ENCODE data around the gene INSC. TPM values are rescaled to one million over a fixed set of nuclear protein-coding genes. Genes with fewer than 3 reads are reported as not detected.

Gene INSC
- total RNA-seq, 2 donors from 2014 or later, result 0.87 to 2.0 TPM

- Histone ChIP-seq H3K4me1 (replicated peaks) (no peaks in the 10 kb centered on the region), H3K9me3 (no peaks in the 10 kb centered on the region), H3K4me3 (no peak overlapping the region), H3K36me3 (no peaks in the 10 kb centered on the region), H3K27me3 (replicated peaks; ENCODE audit: insufficient read depth) (no peaks in the 10 kb centered on the region), H3K27ac (no peak overlapping the region)
- DNase-seq (ENCODE audit: low spot score), result no peak
- intact Hi-C loops (cut with DNase I), result no loop called here
- TF ChIP-seq, protein P1, sequence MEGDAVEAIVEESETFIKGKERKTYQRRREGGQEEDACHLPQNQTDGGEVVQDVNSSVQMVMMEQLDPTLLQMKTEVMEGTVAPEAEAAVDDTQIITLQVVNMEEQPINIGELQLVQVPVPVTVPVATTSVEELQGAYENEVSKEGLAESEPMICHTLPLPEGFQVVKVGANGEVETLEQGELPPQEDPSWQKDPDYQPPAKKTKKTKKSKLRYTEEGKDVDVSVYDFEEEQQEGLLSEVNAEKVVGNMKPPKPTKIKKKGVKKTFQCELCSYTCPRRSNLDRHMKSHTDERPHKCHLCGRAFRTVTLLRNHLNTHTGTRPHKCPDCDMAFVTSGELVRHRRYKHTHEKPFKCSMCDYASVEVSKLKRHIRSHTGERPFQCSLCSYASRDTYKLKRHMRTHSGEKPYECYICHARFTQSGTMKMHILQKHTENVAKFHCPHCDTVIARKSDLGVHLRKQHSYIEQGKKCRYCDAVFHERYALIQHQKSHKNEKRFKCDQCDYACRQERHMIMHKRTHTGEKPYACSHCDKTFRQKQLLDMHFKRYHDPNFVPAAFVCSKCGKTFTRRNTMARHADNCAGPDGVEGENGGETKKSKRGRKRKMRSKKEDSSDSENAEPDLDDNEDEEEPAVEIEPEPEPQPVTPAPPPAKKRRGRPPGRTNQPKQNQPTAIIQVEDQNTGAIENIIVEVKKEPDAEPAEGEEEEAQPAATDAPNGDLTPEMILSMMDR (IDR thresholded peaks at IDR 0.05), result no peak
- TF ChIP-seq POLR2A (IDR thresholded peaks at IDR 0.05) (no peak), POLR2AphosphoS5 (IDR thresholded peaks at IDR 0.05) (no peak)
Measured at GRCh38 chr11:15166204-15166603, 51.5 kb downstream of the INSC start.

GRCh38 chr11:15169815-15170551, 55.3 kb downstream of the INSC start:
- H3K9me3 ChIP-seq, result no peaks in the 10 kb centered on the region
- H3K36me3 ChIP-seq, result no peaks in the 10 kb centered on the region
- TF ChIP-seq POLR2AphosphoS5 (IDR thresholded peaks at IDR 0.05) (no peak), POLR2A (IDR thresholded peaks at IDR 0.05) (no peak)
- TF ChIP-seq, protein P1 (IDR thresholded peaks at IDR 0.05), result no peak
- DNase-seq (ENCODE audit: low spot score), result no peak
- 74% methylated on average over 4 of the region's 4 CpGs for WGBS
- intact Hi-C loops (cut with DNase I), result no loop called here
- H3K27ac ChIP-seq, result no peak overlapping the region
- no peaks in the 10 kb centered on the region for H3K27me3 ChIP-seq (replicated peaks; ENCODE audit: insufficient read depth)
- H3K4me3 ChIP-seq, result no peak overlapping the region
- H3K4me1 ChIP-seq (replicated peaks), result no peaks in the 10 kb centered on the region

GRCh38 chr11:15170698-15171097, 56.0 kb downstream of the INSC start:
- 81% methylated on average over 3 of the region's 3 CpGs for WGBS
- H3K36me3 ChIP-seq, result no peaks in the 10 kb centered on the region

GRCh38 chr11:15171956-15172355, 57.2 kb downstream of the INSC start:
- no peaks in the 10 kb centered on the region for H3K27me3 ChIP-seq (replicated peaks; ENCODE audit: insufficient read depth)
- H3K4me1 ChIP-seq (replicated peaks), result no peaks in the 10 kb centered on the region
- TF ChIP-seq, protein P1 (IDR thresholded peaks at IDR 0.05), result no peak
- TF ChIP-seq POLR2A (IDR thresholded peaks at IDR 0.05) (no peak), POLR2AphosphoS5 (IDR thresholded peaks at IDR 0.05) (no peak)
- H3K36me3 ChIP-seq, result no peaks in the 10 kb centered on the region
- H3K9me3 ChIP-seq, result no peaks in the 10 kb centered on the region
- H3K27ac ChIP-seq, result no peak overlapping the region
- intact Hi-C loops (cut with DNase I), result no loop called here
- H3K4me3 ChIP-seq, result no peak overlapping the region
- 87% methylated on average over 3 of the region's 3 CpGs for WGBS
- no peak for DNase-seq (ENCODE audit: low spot score)

More at GRCh38 chr11:15170698-15171097, 56.0 kb downstream of the INSC start:
- Histone ChIP-seq H3K4me1 (replicated peaks) (no peaks in the 10 kb centered on the region), H3K9me3 (no peaks in the 10 kb centered on the region), H3K4me3 (no peak overlapping the region), H3K27ac (no peak overlapping the region), H3K27me3 (replicated peaks; ENCODE audit: insufficient read depth) (no peaks in the 10 kb centered on the region)
- intact Hi-C loops (cut with DNase I), result no loop called here
- TF ChIP-seq, protein P1 (IDR thresholded peaks at IDR 0.05), result no peak
- TF ChIP-seq POLR2A (IDR thresholded peaks at IDR 0.05) (no peak), POLR2AphosphoS5 (IDR thresholded peaks at IDR 0.05) (no peak)
- DNase-seq (ENCODE audit: low spot score), result no peak

GRCh38 chr11:15175831-15176230, 61.1 kb downstream of the INSC start:
- H3K4me1 ChIP-seq (replicated peaks), result no peaks in the 10 kb centered on the region
- no peaks in the 10 kb centered on the region for H3K27me3 ChIP-seq (replicated peaks; ENCODE audit: insufficient read depth)
- no peak for TF ChIP-seq POLR2A (IDR thresholded peaks at IDR 0.05)
- no peak for TF ChIP-seq POLR2AphosphoS5 (IDR thresholded peaks at IDR 0.05)
- H3K4me3 ChIP-seq, result no peak overlapping the region
- DNase-seq (ENCODE audit: low spot score), result no peak
- no peak overlapping the region for H3K27ac ChIP-seq
- no peaks in the 10 kb centered on the region for H3K9me3 ChIP-seq
- 87% methylated on average over 11 of the region's 11 CpGs for WGBS
- intact Hi-C loops (cut with DNase I), result no loop called here
- no peaks in the 10 kb centered on the region for H3K36me3 ChIP-seq

Measured in prostate gland (tissue), 2 donors.